Neural cell (in vitro differentiated cells): ENCODE measurements around the gene RPIA. TPM values are rescaled to one million over a fixed set of nuclear protein-coding genes. Genes with fewer than 3 reads are reported as not detected.

Experiments used
- H2AFZ ChIP-seq: fragments of 200-600, 300-800 bp; sonication (generic), shearing (Covaris generic); 2 replicates; pipeline ENCODE4 v1.6.0; 2014; ENCODE audit warnings: low read depth, mild to moderate bottlenecking, antibody characterized with exemption, low read length, moderate library complexity
- H3F3A ChIP-seq: fragments of 200-600 bp; shearing (Covaris generic); 2 replicates; pipeline ENCODE4 v1.6.1; 2016; ENCODE audit warnings: mild to moderate bottlenecking, moderate library complexity, mixed read lengths, antibody characterized with exemption, low read length; ENCODE audit not compliant: insufficient read depth, poor library complexity, severe bottlenecking
- H3K27ac ChIP-seq: fragments of 200-600, 300-800 bp; sonication (generic), shearing (Covaris generic); 2 replicates; pipeline ENCODE4 v1.5.1; 2014; ENCODE audit warnings: mild to moderate bottlenecking, low read length, moderate library complexity
- H3K27me3 ChIP-seq: fragments of 300-800, 200-600 bp; sonication (generic), shearing (Covaris generic); 2 replicates; pipeline ENCODE4 v1.6.0; 2014; ENCODE audit warnings: mild to moderate bottlenecking, low read depth, low read length, moderate library complexity; ENCODE audit not compliant: insufficient read depth
- H3K36me3 ChIP-seq: fragments of 300-800, 200-600 bp; sonication (generic), shearing (Covaris generic); 2 replicates; pipeline ENCODE4 v1.5.1; 2014; ENCODE audit warnings: mild to moderate bottlenecking, antibody characterized with exemption, low read length, moderate library complexity; ENCODE audit not compliant: insufficient read depth
- H3K4me2 ChIP-seq: fragments of 300-800, 200-600 bp; sonication (generic), shearing (Covaris generic); 2 replicates; pipeline ENCODE4 v1.6.0; 2014; ENCODE audit warnings: mild to moderate bottlenecking, low read length
- H3K4me3 ChIP-seq: fragments of 300-800, 200-600 bp; sonication (generic), shearing (Covaris generic); 2 replicates; pipeline ENCODE4 v1.5.1; 2014; ENCODE audit warnings: mild to moderate bottlenecking, low read length, moderate library complexity
- H3K79me2 ChIP-seq: fragments of 200-600 bp; shearing (Covaris generic); replicated peaks from 2 replicates; pipeline ENCODE4 v1.6.0; 2014; ENCODE audit warnings: mild to moderate bottlenecking, low read length, moderate library complexity; ENCODE audit not compliant: insufficient read depth
- H3K9ac ChIP-seq: fragments of 300-800, 200-600 bp; sonication (generic), shearing (Covaris generic); 2 replicates; pipeline ENCODE4 v1.6.1; 2016; ENCODE audit warnings: mild to moderate bottlenecking, low read length, mixed read lengths
- H3K9me2 ChIP-seq: fragments of 200-600 bp; shearing (Covaris generic); 2 replicates; pipeline ENCODE4 v1.6.1; 2016; ENCODE audit warnings: mild to moderate bottlenecking, low read length, mixed read lengths; ENCODE audit not compliant: insufficient read depth
- H3K9me3 ChIP-seq: fragments of 200-600, 300-800 bp; sonication (generic), shearing (Covaris generic); 2 replicates; pipeline ENCODE4 v1.6.1; 2016; ENCODE audit warnings: mild to moderate bottlenecking, mixed run types, low read length, moderate library complexity, mixed read lengths
- H4K20me1 ChIP-seq: fragments of 200-600 bp; shearing (Covaris generic); 2 replicates; pipeline ENCODE4 v1.6.1; 2016; ENCODE audit warnings: mild to moderate bottlenecking, mixed run types; ENCODE audit not compliant: insufficient read depth
- EP300 ChIP-seq: fragments of 450-650 bp; conservative IDR thresholded peaks from 2 replicates; pipeline ENCODE4 v1.6.1; 2014; ENCODE audit warnings: antibody characterized with exemption, mild to moderate bottlenecking, moderate library complexity; ENCODE audit not compliant: poor library complexity, severe bottlenecking
- EZH2 ChIP-seq: fragments of 200-600, 300-800 bp; shearing (Covaris generic), sonication (generic); IDR thresholded peaks from 2 replicates; pipeline ENCODE4 v1.6.1; 2014; ENCODE audit warnings: antibody characterized with exemption, low read length, borderline replicate concordance, mild to moderate bottlenecking; ENCODE audit not compliant: insufficient read depth, poor library complexity, severe bottlenecking
- MXI1 ChIP-seq: fragments of 450-650 bp; conservative IDR thresholded peaks from 2 replicates; pipeline ENCODE4 v1.6.1; 2014; ENCODE audit warnings: antibody characterized with exemption, mild to moderate bottlenecking; ENCODE audit not compliant: poor library complexity, severe bottlenecking
- POLR2AphosphoS5 ChIP-seq: IDR thresholded peaks from 2 replicates; pipeline ENCODE4 v1.6.1; 2012
- RAD21 ChIP-seq: fragments of 450-650 bp; conservative IDR thresholded peaks from 2 replicates; pipeline ENCODE4 v1.6.1; 2014; ENCODE audit warnings: antibody characterized with exemption, mild to moderate bottlenecking, moderate library complexity
- REST ChIP-seq: IDR thresholded peaks from 2 replicates; pipeline ENCODE4 v1.6.1; 2012; ENCODE audit warnings: borderline replicate concordance
- SMC3 ChIP-seq: fragments of 450-650 bp; conservative IDR thresholded peaks from 2 replicates; pipeline ENCODE4 v1.6.1; 2014; ENCODE audit warnings: antibody characterized with exemption, mild to moderate bottlenecking, moderate library complexity; ENCODE audit not compliant: poor library complexity
- TAF1 ChIP-seq: IDR thresholded peaks from 2 replicates; pipeline ENCODE4 v1.6.1; 2012; ENCODE audit warnings: low read depth
- polyA plus RNA-seq: library from polyadenylated mRNA; depleted of rRNA; stranded (reverse); fragments of >200 nt; gene quantifications from 2 replicates; pipeline ENCODE4 v1.2.3, GENCODE V29; 2014
- TF ChIP-seq, protein P1 (sequence below): fragments of 450-650 bp; IDR thresholded peaks from 2 replicates; pipeline ENCODE4 v1.5.1; 2014; ENCODE audit warnings: antibody characterized with exemption, mild to moderate bottlenecking, moderate library complexity; ENCODE audit not compliant: poor library complexity, severe bottlenecking

Gene RPIA
- polyA plus RNA-seq, 1 donor from 2014 or later, result 9.7 TPM

DNA sequence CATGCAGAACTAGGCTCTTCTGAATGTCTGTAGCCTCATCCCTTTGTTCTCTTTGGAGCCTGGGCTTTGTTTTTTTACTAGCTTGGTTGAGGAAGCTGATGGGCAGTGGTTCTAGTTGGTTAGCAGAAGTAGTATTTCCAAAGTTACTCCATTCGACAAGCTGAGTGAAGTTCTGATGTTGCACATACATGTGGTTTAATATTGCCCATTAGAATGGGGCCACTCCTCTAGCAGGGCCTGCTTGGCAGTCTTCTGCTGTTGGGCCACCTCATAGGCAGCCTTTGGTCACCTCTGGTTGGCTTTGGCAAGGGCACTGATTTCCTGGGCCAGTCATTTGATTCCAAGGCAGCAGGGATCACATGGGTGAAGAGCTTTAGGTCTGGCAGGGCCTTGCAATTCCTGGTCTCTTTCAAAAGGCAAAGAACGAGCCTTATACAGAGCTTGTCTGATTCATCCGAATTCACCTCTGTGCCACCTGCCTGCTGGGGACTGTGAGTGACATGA lies 2.5 kb downstream of the RPIA start:
- H3K36me3 ChIP-seq, result no peaks in the 10 kb centered on the region
- no peak overlapping the region for H3K4me2 ChIP-seq
- no peaks in the 10 kb centered on the region for H3K9me2 ChIP-seq
- H3K9me3 ChIP-seq, result no peaks in the 10 kb centered on the region
- no peak overlapping the region for H3K4me3 ChIP-seq
- no peak overlapping the region for H2AFZ ChIP-seq
- TF ChIP-seq RAD21 (no peak), TAF1 (no peak), REST (no peak), MXI1 (no peak)
- no peak overlapping the region for H3K27ac ChIP-seq
- H4K20me1 ChIP-seq, result no peaks in the 10 kb centered on the region
- H3K27me3 ChIP-seq, result no peaks in the 10 kb centered on the region
- no peak overlapping the region for H3K9ac ChIP-seq
- H3F3A ChIP-seq, result no peaks in the 10 kb centered on the region
- H3K79me2 ChIP-seq, result peaks cover 44% of the 10 kb centered on the region

DNA sequence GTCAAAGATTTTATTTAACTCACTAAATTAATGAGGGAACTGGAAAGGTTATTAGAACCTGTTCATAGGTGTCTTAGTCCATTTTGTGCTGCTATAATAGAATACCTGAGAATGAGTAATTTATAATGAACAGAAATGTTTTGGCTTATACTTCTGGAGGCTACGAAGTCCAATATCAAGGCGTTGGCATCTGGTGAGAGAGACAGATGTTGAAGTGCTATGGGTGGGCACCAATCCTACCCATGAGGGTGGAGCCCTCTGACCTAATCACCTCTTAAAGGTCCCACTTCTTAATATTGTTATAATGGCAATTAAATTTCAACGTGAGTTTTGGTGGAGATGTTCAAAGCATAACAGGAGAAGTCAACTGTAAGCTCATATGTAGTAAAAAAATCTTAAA lies 5.1 kb downstream of the RPIA start:
- Histone ChIP-seq H3K27me3 (no peaks in the 10 kb centered on the region), H3K4me3 (no peak overlapping the region), H2AFZ (no peak overlapping the region), H3K4me2 (no peak overlapping the region), H3K27ac (no peak overlapping the region), H3K9me3 (no peaks in the 10 kb centered on the region), H3K36me3 (no peaks in the 10 kb centered on the region), H3K79me2 (peaks cover 37% of the 10 kb centered on the region), H4K20me1 (no peaks in the 10 kb centered on the region), H3K9ac (no peak overlapping the region), H3K9me2 (no peaks in the 10 kb centered on the region), H3F3A (no peaks in the 10 kb centered on the region)
- TF ChIP-seq POLR2AphosphoS5, result no peak

GRCh38 chr2:88697370-88698026 lies 6.0 kb downstream of the RPIA start:
- no peak for TF ChIP-seq POLR2AphosphoS5
- TF ChIP-seq, protein P1, sequence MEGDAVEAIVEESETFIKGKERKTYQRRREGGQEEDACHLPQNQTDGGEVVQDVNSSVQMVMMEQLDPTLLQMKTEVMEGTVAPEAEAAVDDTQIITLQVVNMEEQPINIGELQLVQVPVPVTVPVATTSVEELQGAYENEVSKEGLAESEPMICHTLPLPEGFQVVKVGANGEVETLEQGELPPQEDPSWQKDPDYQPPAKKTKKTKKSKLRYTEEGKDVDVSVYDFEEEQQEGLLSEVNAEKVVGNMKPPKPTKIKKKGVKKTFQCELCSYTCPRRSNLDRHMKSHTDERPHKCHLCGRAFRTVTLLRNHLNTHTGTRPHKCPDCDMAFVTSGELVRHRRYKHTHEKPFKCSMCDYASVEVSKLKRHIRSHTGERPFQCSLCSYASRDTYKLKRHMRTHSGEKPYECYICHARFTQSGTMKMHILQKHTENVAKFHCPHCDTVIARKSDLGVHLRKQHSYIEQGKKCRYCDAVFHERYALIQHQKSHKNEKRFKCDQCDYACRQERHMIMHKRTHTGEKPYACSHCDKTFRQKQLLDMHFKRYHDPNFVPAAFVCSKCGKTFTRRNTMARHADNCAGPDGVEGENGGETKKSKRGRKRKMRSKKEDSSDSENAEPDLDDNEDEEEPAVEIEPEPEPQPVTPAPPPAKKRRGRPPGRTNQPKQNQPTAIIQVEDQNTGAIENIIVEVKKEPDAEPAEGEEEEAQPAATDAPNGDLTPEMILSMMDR, result no peak
- no peak for TF ChIP-seq RAD21
- no peak for TF ChIP-seq EP300
- no peak for TF ChIP-seq EZH2
- TF ChIP-seq REST, result no peak
- no peak for TF ChIP-seq MXI1
- TF ChIP-seq TAF1, result no peak
- TF ChIP-seq SMC3, result no peak
- Histone ChIP-seq H3K79me2 (peaks cover 30% of the 10 kb centered on the region), H4K20me1 (no peaks in the 10 kb centered on the region), H3K9me2 (no peaks in the 10 kb centered on the region), H3K27me3 (no peaks in the 10 kb centered on the region), H2AFZ (no peak overlapping the region), H3K4me3 (no peak overlapping the region), H3K36me3 (no peaks in the 10 kb centered on the region), H3F3A (no peaks in the 10 kb centered on the region), H3K9ac (no peak overlapping the region), H3K27ac (no peak overlapping the region), H3K4me2 (no peak overlapping the region), H3K9me3 (no peaks in the 10 kb centered on the region)
